HepG2 (cell line): Measurements from ENCODE around the gene LARP1. TPM values are rescaled to one million over a fixed set of nuclear protein-coding genes. Genes with fewer than 3 reads are reported as not detected.
A peak's percentile ranks its signal among the peaks of the same experiment; 100 is the strongest.

Experiments
- ARNT2 ChIP-seq: sonication (generic); formaldehyde crosslinking; IDR thresholded peaks from 2 replicates; pipeline ENCODE4 v1.8.0; 2022; ENCODE audit warnings: mild to moderate bottlenecking, low read depth, missing genetic modification reagents, moderate library complexity
- FOXP4 ChIP-seq: sonication (generic); formaldehyde crosslinking; IDR thresholded peaks from 2 replicates; pipeline ENCODE4 v1.4.0; 2020; ENCODE audit warnings: missing genetic modification reagents
- GATAD2A ChIP-seq: IDR thresholded peaks from 2 replicates; pipeline ENCODE4 v1.6.1; 2016
- GFI1 ChIP-seq: sonication (generic); formaldehyde crosslinking; IDR thresholded peaks from 2 replicates; pipeline ENCODE4 v1.5.0; 2020; ENCODE audit warnings: missing genetic modification reagents, mild to moderate bottlenecking, borderline replicate concordance
- IKZF1 ChIP-seq: fragments of 450-650 bp; IDR thresholded peaks from 2 replicates; pipeline ENCODE4 v1.7.1; 2016
- IKZF5 ChIP-seq: IDR thresholded peaks from 2 replicates; pipeline ENCODE4 v1.6.1; 2018; ENCODE audit warnings: missing genetic modification reagents, mild to moderate bottlenecking, missing compliant biosample characterization
- IRX3 ChIP-seq: sonication (generic); formaldehyde crosslinking; IDR thresholded peaks from 2 replicates; pipeline ENCODE4 v1.8.1; 2023; ENCODE audit warnings: mild to moderate bottlenecking, low read depth, missing genetic modification reagents, borderline replicate concordance
- LCORL ChIP-seq, 2 experiments: fragments of 450-650 bp in 1 of 2; sonication (generic) in 1 of 2; formaldehyde crosslinking in 1 of 2; IDR thresholded peaks; 2 replicates each; pipeline versions ENCODE4 v1.5.0 to v1.6.1; 2017 to 2020; ENCODE audit warnings: antibody characterized with exemption in 1 of 2, missing genetic modification reagents in 1 of 2
- NR2F1 ChIP-seq, 2 experiments: fragments of 450-650 bp in 1 of 2; formaldehyde crosslinking in 1 of 2; IDR thresholded peaks; 2 replicates each; pipeline versions ENCODE4 v1.5.0 to v1.6.1; 2016 to 2020; ENCODE audit warnings: mild to moderate bottlenecking in 1 of 2, missing compliant biosample characterization in 1 of 2, missing genetic modification reagents in 1 of 2, moderate library complexity in 1 of 2
- RFX1 ChIP-seq: fragments of 450-650 bp; IDR thresholded peaks from 2 replicates; pipeline ENCODE4 v1.6.1; 2017
- SAP130 ChIP-seq: IDR thresholded peaks from 2 replicates; pipeline ENCODE4 v1.6.1; 2016; ENCODE audit warnings: low read depth
- SRF ChIP-seq: IDR thresholded peaks from 2 replicates; pipeline ENCODE4 v1.6.1; 2011; ENCODE audit warnings: mild to moderate bottlenecking, low read depth, low read length, moderate library complexity
- ZEB1 ChIP-seq: IDR thresholded peaks from 2 replicates; pipeline ENCODE4 v1.6.1; 2012; ENCODE audit warnings: mild to moderate bottlenecking, low read depth, inconsistent platforms; ENCODE audit not compliant: insufficient replicate concordance
- ZFP62 ChIP-seq: sonication (generic); formaldehyde crosslinking; IDR thresholded peaks from 2 replicates; pipeline ENCODE4 v1.4.0; 2020; ENCODE audit warnings: missing genetic modification reagents
- ZNF263 ChIP-seq: sonication (generic); formaldehyde crosslinking; IDR thresholded peaks from 2 replicates; pipeline ENCODE4 v1.4.0; 2020; ENCODE audit warnings: missing genetic modification reagents
- polyA plus RNA-seq, 8 experiments: library from polyadenylated mRNA; depleted of rRNA in 3 of 8; stranded (reverse) in 7 of 8; unstranded in 1 of 8; fragments of >200 nt; fragmentation: Illumina TruSeq in 4 of 8; extraction: Trizol in 4 of 8; gene quantifications; 2 replicates each; pipeline versions ENCODE4 v1.2.1 to v1.2.3, GENCODE V29; 2011 to 2016; ENCODE audit warnings: low read depth in 4 of 8, missing spikeins in 1 of 8, mixed read lengths in 1 of 8; ENCODE audit not compliant: insufficient read depth in 1 of 8
- total RNA-seq, 5 experiments: library from RNA; depleted of rRNA; stranded (reverse); fragments of >200 nt; fragmentation: Illumina TruSeq; extraction: Trizol; gene quantifications; 2 replicates each; pipeline ENCODE4 v1.2.3, GENCODE V29; 2016; ENCODE audit warnings: low read depth in 1 of 5
- TF ChIP-seq, protein P1 (sequence below): sonication (generic); formaldehyde crosslinking; IDR thresholded peaks from 2 replicates; pipeline ENCODE4 v1.4.0; 2020; ENCODE audit warnings: mild to moderate bottlenecking, missing genetic modification reagents
- TF ChIP-seq, protein P2 (sequence below): IDR thresholded peaks from 2 replicates; pipeline ENCODE4 v1.6.1; 2016; ENCODE audit warnings: mild to moderate bottlenecking
- TF ChIP-seq, protein P3 (sequence below): sonication (generic); formaldehyde crosslinking; IDR thresholded peaks from 2 replicates; pipeline ENCODE4 v1.4.0; 2020; ENCODE audit warnings: missing genetic modification reagents, borderline replicate concordance

LARP1 gene
- total and polyA plus RNA-seq, 2 of the 13 experiments (the other 11 are each of a cell fraction or from before 2014, with no cell fraction given) = 45.2 to 61.4 TPM

- TF ChIP-seq, protein P1, sequence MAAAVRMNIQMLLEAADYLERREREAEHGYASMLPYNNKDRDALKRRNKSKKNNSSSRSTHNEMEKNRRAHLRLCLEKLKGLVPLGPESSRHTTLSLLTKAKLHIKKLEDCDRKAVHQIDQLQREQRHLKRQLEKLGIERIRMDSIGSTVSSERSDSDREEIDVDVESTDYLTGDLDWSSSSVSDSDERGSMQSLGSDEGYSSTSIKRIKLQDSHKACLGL (CRISPR knock-in tag) = no peak
- TF ChIP-seq IRX3 = no peak
- TF ChIP-seq ZFP62 = no peak
- no peak for TF ChIP-seq ZEB1
- TF ChIP-seq IKZF5 (CRISPR knock-in tag) = 0 out of 2 replicates have a peak, but pooled peaks have one; percentile 40
- no peak for TF ChIP-seq RFX1
- TF ChIP-seq, protein P2, sequence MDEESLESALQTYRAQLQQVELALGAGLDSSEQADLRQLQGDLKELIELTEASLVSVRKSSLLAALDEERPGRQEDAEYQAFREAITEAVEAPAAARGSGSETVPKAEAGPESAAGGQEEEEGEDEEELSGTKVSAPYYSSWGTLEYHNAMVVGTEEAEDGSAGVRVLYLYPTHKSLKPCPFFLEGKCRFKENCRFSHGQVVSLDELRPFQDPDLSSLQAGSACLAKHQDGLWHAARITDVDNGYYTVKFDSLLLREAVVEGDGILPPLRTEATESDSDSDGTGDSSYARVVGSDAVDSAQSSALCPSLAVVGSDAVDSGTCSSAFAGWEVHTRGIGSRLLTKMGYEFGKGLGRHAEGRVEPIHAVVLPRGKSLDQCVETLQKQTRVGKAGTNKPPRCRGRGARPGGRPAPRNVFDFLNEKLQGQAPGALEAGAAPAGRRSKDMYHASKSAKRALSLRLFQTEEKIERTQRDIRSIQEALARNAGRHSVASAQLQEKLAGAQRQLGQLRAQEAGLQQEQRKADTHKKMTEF (CRISPR knock-in tag) = 0 out of 2 replicates have a peak, but pooled peaks have one; percentile 19
- TF ChIP-seq, protein P3, sequence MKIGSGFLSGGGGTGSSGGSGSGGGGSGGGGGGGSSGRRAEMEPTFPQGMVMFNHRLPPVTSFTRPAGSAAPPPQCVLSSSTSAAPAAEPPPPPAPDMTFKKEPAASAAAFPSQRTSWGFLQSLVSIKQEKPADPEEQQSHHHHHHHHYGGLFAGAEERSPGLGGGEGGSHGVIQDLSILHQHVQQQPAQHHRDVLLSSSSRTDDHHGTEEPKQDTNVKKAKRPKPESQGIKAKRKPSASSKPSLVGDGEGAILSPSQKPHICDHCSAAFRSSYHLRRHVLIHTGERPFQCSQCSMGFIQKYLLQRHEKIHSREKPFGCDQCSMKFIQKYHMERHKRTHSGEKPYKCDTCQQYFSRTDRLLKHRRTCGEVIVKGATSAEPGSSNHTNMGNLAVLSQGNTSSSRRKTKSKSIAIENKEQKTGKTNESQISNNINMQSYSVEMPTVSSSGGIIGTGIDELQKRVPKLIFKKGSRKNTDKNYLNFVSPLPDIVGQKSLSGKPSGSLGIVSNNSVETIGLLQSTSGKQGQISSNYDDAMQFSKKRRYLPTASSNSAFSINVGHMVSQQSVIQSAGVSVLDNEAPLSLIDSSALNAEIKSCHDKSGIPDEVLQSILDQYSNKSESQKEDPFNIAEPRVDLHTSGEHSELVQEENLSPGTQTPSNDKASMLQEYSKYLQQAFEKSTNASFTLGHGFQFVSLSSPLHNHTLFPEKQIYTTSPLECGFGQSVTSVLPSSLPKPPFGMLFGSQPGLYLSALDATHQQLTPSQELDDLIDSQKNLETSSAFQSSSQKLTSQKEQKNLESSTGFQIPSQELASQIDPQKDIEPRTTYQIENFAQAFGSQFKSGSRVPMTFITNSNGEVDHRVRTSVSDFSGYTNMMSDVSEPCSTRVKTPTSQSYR (CRISPR knock-in tag) = no peak
- peak; percentile 79 for TF ChIP-seq SAP130 (CRISPR knock-in tag)
- TF ChIP-seq IKZF1 = no peak
- peak; percentile 89 for TF ChIP-seq FOXP4 (CRISPR knock-in tag)
- no peak for TF ChIP-seq SRF
- TF ChIP-seq LCORL (IDR thresholded peaks at IDR 0.05) = no peak
- TF ChIP-seq LCORL (CRISPR knock-in tag; IDR thresholded peaks at IDR 0.05) = no peak
- TF ChIP-seq ZNF263 = no peak
- no peak for TF ChIP-seq ARNT2 (CRISPR knock-in tag)
- TF ChIP-seq NR2F1 (CRISPR knock-in tag; IDR thresholded peaks at IDR 0.05) = no peak
- TF ChIP-seq GATAD2A = peak; percentile 76
- TF ChIP-seq GFI1 (CRISPR knock-in tag) = no peak
Observed at GRCh38 chr5:154844809-154845208, 89.6 kb downstream of the LARP1 start (continued).
